ENCODE results near the gene TCF21. TPM values are rescaled to one million over a fixed set of nuclear protein-coding genes. Genes with fewer than 3 reads are reported as not detected.

The TCF21 gene
- total RNA-seq, 1 donor from 2014 or later = 3.3 TPM

GRCh38 chr6:133887156-133887879, 1.6 kb upstream of the TCF21 start:
- ATAC-seq = no peak

DNA sequence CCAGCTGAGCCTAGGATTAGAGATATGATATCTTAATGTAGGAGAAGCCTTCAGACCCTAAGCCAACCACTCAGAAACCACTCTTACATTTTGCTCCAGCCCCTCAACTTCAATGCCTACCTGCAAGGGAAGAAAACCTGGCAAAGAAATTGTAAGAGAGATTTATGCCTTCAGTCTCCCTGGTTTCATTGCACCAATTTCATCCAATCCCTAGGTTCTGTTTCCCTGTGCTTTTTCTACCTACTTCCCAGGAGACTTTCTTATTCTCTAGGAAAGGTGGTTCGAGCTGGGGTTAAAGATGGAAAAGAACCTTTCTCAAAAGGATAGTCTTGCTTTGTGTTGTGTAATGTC, 1.1 kb upstream of the TCF21 start:
- intact Hi-C loops (cut with micrococcal nuclease) = no loop called here
- no peak for ATAC-seq
- DNase-seq = no peak

More at GRCh38 chr6:133887156-133887879, 1.6 kb upstream of the TCF21 start:
- intact Hi-C loops (cut with micrococcal nuclease) = no loop called here
- DNase-seq = no peak

- DNase-seq (peak; percentile 63), ATAC-seq (peak; percentile 50)
- intact Hi-C loops (cut with micrococcal nuclease) = no loop called here
These were observed 867 bp downstream of the TCF21 start for GRCh38 chr6:133889557-133890403.

GRCh38 chr6:133890711-133891148, 1.8 kb downstream of the TCF21 start:
- intact Hi-C loops (cut with micrococcal nuclease) = no loop called here
- ATAC-seq = no peak

GRCh38 chr6:133891149-133891926, 2.4 kb downstream of the TCF21 start:
- intact Hi-C loops (cut with micrococcal nuclease) = no loop called here
- DNase-seq (peak; percentile 62), ATAC-seq (no peak)

More at GRCh38 chr6:133890711-133891148, 1.8 kb downstream of the TCF21 start:
- no peak for DNase-seq

DNA sequence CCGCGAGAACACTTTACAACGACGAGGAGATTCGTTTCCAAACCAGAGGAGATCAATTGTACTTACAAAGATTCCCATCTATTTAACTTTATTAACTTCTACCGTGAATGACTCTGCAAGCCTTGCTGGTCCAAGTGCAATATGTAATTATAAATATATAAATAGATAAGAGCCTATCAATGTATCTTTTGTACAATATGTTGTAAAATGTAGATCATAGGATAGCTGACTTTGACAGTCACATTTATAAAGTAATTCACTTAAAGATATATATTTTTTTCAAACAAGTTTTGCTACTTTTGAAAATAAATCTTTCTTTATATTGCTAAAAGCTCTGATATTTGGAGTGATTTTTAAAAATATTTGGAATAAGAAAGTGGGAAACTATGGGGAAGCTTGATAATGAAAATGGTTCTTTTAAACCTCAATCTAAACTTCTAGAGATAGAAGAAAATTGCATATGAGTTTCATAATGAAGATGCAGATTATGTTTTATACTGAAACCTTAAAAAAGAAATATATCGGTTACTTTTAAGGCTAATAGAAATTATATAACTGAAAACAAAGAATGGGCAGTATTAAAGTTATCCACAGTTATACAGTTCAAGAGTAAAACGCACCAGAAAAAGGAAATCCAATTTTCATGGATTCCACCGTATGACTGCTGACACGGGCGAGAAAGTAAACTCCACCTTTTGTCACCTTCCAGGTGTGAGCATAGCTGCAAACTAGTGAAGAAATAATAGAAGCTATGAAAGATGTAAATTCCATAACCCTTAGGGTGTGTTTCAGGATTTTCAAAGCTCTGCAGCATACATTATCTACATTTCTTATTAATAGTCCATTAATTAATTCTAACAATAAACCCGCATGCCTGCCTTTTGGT, 3.3 kb downstream of the TCF21 start:
- intact Hi-C loops (cut with micrococcal nuclease) = no loop called here
- no peak for DNase-seq
- no peak for ATAC-seq

- intact Hi-C loops (cut with micrococcal nuclease) = no loop called here
These were observed 4.1 kb downstream of the TCF21 start for GRCh38 chr6:133892813-133893691.

DNA sequence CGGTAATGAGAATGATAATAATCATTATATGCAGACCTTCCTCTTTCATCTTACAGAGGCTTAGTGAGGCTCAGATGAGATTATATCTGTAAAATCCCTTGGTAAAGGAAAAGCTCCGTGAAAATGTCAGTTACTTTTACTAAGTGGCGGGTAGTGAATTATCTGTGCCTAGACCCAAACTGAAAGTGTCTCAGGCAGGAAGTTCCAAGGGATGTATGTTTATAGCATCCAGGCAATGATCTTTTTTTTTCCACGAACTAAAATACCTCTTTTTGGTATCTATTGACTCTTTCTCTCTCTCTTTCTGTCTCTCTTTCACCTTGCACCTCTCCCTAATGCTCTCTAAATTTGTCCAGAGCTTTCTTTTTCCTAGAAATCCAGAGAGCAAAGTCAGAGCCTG, 5.0 kb downstream of the TCF21 start:
- ATAC-seq (no peak), DNase-seq (no peak)
- intact Hi-C loops (cut with micrococcal nuclease) = no loop called here

More at GRCh38 chr6:133892813-133893691, 4.1 kb downstream of the TCF21 start:
- no peak for DNase-seq
- ATAC-seq = no peak

DNA sequence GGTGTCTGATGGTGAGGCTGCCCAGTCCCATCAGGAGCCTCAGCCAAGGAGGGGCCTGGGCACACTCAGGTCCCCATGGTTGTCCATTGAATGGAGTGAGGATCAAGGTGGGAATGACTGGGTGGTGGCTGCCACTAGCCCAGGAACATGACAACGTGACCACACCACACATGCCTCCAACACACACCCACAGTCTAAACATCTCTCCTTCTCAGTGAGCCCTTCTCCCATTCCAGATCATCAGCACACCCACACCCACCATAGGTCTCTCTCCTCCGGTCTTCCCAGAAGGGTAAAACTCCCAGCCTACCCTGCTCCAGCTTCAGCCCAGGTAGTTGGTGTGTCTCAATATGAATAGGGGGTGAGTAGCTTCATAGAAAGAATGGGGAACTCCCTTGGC, 5.5 kb downstream of the TCF21 start:
- intact Hi-C loops (cut with micrococcal nuclease) = no loop called here
- ATAC-seq = no peak
- DNase-seq = no peak

DNA sequence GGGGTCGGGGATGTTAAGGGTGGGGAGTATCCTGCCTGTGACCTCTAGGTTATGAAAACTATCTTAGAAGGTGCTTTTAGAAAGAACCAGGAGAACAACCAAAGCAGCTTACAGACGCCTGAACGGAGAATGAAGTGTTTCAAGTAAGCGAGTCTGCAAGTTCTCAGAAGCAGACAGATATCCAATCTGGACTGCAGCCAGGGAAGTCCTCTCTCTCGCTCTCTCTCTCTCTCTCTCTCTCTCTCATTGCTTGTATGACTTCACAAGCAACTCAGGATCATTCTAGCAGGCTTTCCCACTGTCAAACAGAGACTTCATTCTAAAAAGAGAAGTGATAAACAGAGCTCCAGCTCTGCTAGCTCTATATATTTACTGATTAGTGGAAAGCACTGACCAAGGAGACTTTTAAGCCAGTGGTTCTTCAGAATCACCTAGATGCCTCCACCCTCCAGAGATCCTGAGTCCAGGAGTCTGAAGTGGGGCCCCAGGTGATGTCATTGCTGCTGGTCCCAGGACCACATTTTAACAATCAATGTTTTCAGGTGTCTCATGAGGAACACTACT, 6.0 kb downstream of the TCF21 start:
- ATAC-seq (peak; percentile 65), DNase-seq (no peak)
- intact Hi-C loops (cut with micrococcal nuclease) = no loop called here

GRCh38 chr6:133895573-133896343, 6.8 kb downstream of the TCF21 start:
- ATAC-seq (peak; percentile 81), DNase-seq (peak; percentile 69)
- intact Hi-C loops (cut with micrococcal nuclease) = no loop called here

DNA sequence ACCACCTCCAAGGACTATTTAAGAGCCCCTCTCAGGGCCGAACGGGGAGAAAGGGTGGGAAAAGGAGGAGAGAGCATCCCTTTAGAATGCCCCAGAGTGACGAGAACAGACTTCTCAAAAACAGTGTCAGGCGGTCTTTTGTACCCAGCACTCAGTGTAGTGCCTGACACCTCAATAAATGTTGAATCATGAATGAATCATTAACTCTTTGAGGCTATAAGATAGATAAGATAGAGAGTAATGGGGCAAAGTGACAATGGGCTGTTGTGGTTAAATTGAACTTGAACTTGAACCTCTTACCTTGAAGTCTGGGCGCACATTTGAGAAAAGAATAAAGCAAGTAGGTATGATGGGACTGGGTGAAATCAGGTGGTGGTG, 7.4 kb downstream of the TCF21 start:
- DNase-seq = no peak
- intact Hi-C loops (cut with micrococcal nuclease) = no loop called here
- no peak for ATAC-seq

DNA sequence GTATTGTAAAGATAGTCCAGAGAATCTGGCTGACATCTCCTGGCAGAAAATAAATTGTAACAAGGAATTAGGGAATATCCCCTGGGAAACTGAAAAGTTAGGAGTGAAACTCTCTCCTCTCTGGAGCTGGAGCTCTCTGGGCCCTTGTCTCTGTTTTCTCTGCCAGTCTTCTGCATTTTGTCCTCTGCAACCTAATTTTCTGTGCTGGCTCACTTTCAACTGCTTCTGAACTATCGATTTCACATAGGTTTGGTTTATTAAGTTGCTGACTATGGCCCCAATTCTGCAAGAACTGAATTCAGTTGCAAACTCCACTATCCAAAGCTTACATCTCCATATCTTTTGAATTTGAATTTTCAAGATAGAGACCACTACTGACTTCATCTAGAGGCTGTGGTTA, 9.3 kb downstream of the TCF21 start:
- DNase-seq (no peak), ATAC-seq (no peak)
- intact Hi-C loops (cut with micrococcal nuclease) = no loop called here

DNA sequence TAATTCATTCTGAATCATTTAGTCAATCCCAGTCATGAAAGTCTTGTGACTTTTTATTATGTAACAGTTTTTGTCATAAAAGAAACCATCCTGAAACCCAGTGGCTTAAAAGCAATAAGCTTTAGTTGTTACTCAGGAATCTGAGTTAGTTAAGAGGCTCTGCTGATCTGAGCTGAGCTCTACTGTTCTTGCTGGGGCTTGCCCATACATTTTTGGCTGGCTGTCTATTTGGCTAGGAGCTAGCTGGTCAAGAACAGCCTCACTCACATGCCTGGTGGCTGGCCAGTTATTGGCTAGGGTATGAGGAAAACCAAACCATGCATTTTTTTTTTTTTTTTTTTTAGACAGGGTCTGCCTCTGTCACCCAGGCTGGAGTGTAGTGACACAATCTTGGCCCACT, 10.6 kb downstream of the TCF21 start:
- DNase-seq = no peak
- intact Hi-C loops (cut with micrococcal nuclease) = no loop called here

GRCh38 chr6:133903855-133904254, 14.9 kb downstream of the TCF21 start:
- intact Hi-C loops (cut with micrococcal nuclease) = no loop called here
- DNase-seq (no peak), ATAC-seq (no peak)

More for the DNA sequence above, 10.6 kb downstream of the TCF21 start:
- ATAC-seq = no peak

DNA sequence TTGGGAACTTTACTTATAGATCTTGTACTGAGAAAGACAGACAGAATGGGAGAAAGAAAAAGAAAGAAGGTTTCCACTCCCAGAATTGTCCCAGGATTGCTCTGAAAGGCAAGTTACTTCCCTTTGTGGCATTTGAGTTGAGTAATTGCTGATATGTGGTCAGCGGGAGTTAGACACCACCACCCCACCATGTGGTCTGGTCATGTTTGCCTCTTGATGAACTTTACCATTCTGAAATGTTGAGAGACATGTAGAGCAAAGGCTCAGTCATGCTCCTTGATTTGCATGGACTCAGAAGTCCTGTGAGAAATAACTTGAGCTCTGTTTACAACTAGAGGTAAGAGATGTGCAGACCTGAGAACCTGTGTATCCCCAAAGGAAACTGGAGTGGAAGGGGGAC, 17.1 kb downstream of the TCF21 start:
- intact Hi-C loops (cut with micrococcal nuclease) = no loop called here
- no peak for DNase-seq
- ATAC-seq = no peak

GRCh38 chr6:133916650-133917151, 27.8 kb downstream of the TCF21 start:
- DNase-seq (peak; percentile 93), ATAC-seq (peak; percentile 93)
- intact Hi-C loops (cut with micrococcal nuclease) = loop anchor here (5.0 kb wide), 1 partner anchor 349 kb away; no protein-coding TSS in a partner anchor
